Prostate gland (tissue), 2 donors: ENCODE measurements around the gene TRIO. TPM values are rescaled to one million over a fixed set of nuclear protein-coding genes. Genes with fewer than 3 reads are reported as not detected.

Experiments
- DNase-seq: peaks from one replicate; pipeline ENCODE4 v3.0.0-alpha.2; 2019; ENCODE audit warnings: low spot score
- H3K27ac ChIP-seq, 2 donors: fragments of 200-600 bp; sonication (generic); 2 replicates each; pipeline ENCODE4 v1.5.1; 2017 to 2019
- H3K27me3 ChIP-seq: fragments of 200-600 bp; sonication (generic); replicated peaks from 2 replicates; pipeline ENCODE4 v1.5.1; 2019; ENCODE audit not compliant: insufficient read depth
- H3K36me3 ChIP-seq, 2 donors: fragments of 200-600 bp; sonication (generic); 1 replicate in 1 of 2; 2 replicates in 1 of 2; pipeline versions ENCODE4 v1.5.1 to v1.8.1; 2017 to 2019
- H3K4me1 ChIP-seq: fragments of 200-600 bp; sonication (generic); replicated peaks from 2 replicates; pipeline ENCODE4 v1.5.1; 2019
- H3K4me3 ChIP-seq, 2 donors: fragments of 200-600 bp; sonication (generic); 2 replicates each; pipeline ENCODE4 v1.5.1; 2017 to 2019
- H3K9me3 ChIP-seq: fragments of 200-600 bp; sonication (generic); 2 replicates; pipeline ENCODE4 v1.5.1; 2017
- CTCF ChIP-seq, 4 experiments: fragments of 200-600 bp in 2 of 4; fragments of 450-650 bp in 2 of 4; sonication (generic) in 2 of 4; IDR thresholded peaks; 1 replicate in 3 of 4; 2 replicates in 1 of 4; pipeline ENCODE4 v1.5.1; 2016 to 2019; ENCODE audit warnings: antibody characterized with exemption in 4 of 4, mild to moderate bottlenecking in 2 of 4, moderate library complexity in 2 of 4
- POLR2A ChIP-seq: fragments of 450-650 bp; IDR thresholded peaks from one replicate; pipeline ENCODE4 v1.6.1; 2016; ENCODE audit warnings: antibody characterized with exemption, mild to moderate bottlenecking
- POLR2AphosphoS5 ChIP-seq: sonication (generic); formaldehyde crosslinking; IDR thresholded peaks from one replicate; pipeline ENCODE4 v1.6.1; 2017; ENCODE audit warnings: antibody characterized with exemption
- WGBS: methylation state at CpG from one replicate; pipeline ENCODE4 v1.1.5; 2018; 5-methylcytosine and 5-hydroxymethylcytosine counted together
- intact Hi-C: fragments of 100-400 bp; cut with DNase I; formaldehyde crosslinking; loops from one replicate; pipeline ENCODE4 v1.14.2; 2022
- total RNA-seq, 2 donors: library from RNA; depleted of rRNA; stranded (reverse); fragments of >200 nt; gene quantifications; one replicate each; pipeline ENCODE4 v1.1.0, GENCODE V29; 2016

TRIO gene
- total RNA-seq, 2 donors from 2014 or later: 90.3 to 197 TPM

GRCh38 chr5:14452685-14453454 lies 309.7 kb downstream of the TRIO start:
- 48% methylated on average over 6 of the region's 6 CpGs for WGBS
- Histone ChIP-seq H3K27ac (peak overlapping the region; percentile 8 to 20), H3K4me1 (peaks cover 5% of the 10 kb centered on the region), H3K36me3 (no peaks in the 10 kb centered on the region), H3K27me3 (no peaks in the 10 kb centered on the region), H3K9me3 (no peaks in the 10 kb centered on the region), H3K4me3 (no peak overlapping the region)
- no peak for DNase-seq
- intact Hi-C loops: no loop called here
- TF ChIP-seq POLR2AphosphoS5 (no peak), POLR2A (no peak), CTCF (IDR thresholded peaks at IDR 0.05) (no peak)

GRCh38 chr5:14453481-14453880 lies 310.3 kb downstream of the TRIO start:
- Histone ChIP-seq H3K4me3 (no peak overlapping the region), H3K36me3 (no peaks in the 10 kb centered on the region), H3K27me3 (no peaks in the 10 kb centered on the region), H3K4me1 (peaks cover under 1% of the 10 kb centered on the region), H3K9me3 (no peaks in the 10 kb centered on the region), H3K27ac (peak overlapping the region; percentile 1 to 20)
- no peak for DNase-seq
- intact Hi-C loops: no loop called here
- no peak for TF ChIP-seq POLR2A
- TF ChIP-seq CTCF (IDR thresholded peaks at IDR 0.05): no peak
- TF ChIP-seq POLR2AphosphoS5: no peak
- WGBS: 72% methylated on average over 2 of the region's 2 CpGs

- H3K36me3 ChIP-seq: peaks cover 0 to under 1% of the 10 kb centered on the region in 2 donors
- no peak overlapping the region for H3K27ac ChIP-seq
- no peak for DNase-seq
Observed at GRCh38 chr5:14455814-14456321, 312.7 kb downstream of the TRIO start.

GRCh38 chr5:14457476-14457875 lies 314.3 kb downstream of the TRIO start:
- Histone ChIP-seq H3K9me3 (no peaks in the 10 kb centered on the region), H3K36me3 (peaks cover 0 to 9% of the 10 kb centered on the region in 2 donors), H3K4me3 (no peak overlapping the region), H3K27ac (no peak overlapping the region), H3K4me1 (no peaks in the 10 kb centered on the region), H3K27me3 (no peaks in the 10 kb centered on the region)
- intact Hi-C loops: no loop called here
- DNase-seq: no peak
- TF ChIP-seq POLR2A: no peak
- TF ChIP-seq POLR2AphosphoS5: no peak
- TF ChIP-seq CTCF (IDR thresholded peaks at IDR 0.05): no peak
- WGBS: 94% methylated on average over 7 of the region's 7 CpGs

More at GRCh38 chr5:14455814-14456321, 312.7 kb downstream of the TRIO start:
- Histone ChIP-seq H3K27me3 (no peaks in the 10 kb centered on the region), H3K4me1 (no peaks in the 10 kb centered on the region), H3K4me3 (no peak overlapping the region), H3K9me3 (no peaks in the 10 kb centered on the region)
- 98% methylated on average over 15 of the region's 26 CpGs for WGBS
- intact Hi-C loops: no loop called here
- TF ChIP-seq POLR2A: no peak
- no peak for TF ChIP-seq POLR2AphosphoS5
- no peak for TF ChIP-seq CTCF (IDR thresholded peaks at IDR 0.05)

GRCh38 chr5:14458414-14458813 lies 315.3 kb downstream of the TRIO start:
- DNase-seq: no peak
- Histone ChIP-seq H3K4me3 (no peak overlapping the region), H3K27ac (no peak overlapping the region), H3K4me1 (no peaks in the 10 kb centered on the region), H3K9me3 (no peaks in the 10 kb centered on the region), H3K36me3 (peaks cover 4 to 12% of the 10 kb centered on the region in 2 donors), H3K27me3 (no peaks in the 10 kb centered on the region)
- no peak for TF ChIP-seq POLR2A
- no peak for TF ChIP-seq CTCF (IDR thresholded peaks at IDR 0.05)
- TF ChIP-seq POLR2AphosphoS5: no peak
- 45% methylated on average over 3 of the region's 3 CpGs for WGBS
- intact Hi-C loops: no loop called here
